DND-41 (cell line): Measurements from ENCODE around the gene ZNF22.

Source experiments
- CTCF ChIP-seq: IDR thresholded peaks from 2 replicates; pipeline ENCODE4 v1.5.1; 2012; ENCODE audit warnings: borderline replicate concordance, low read length, moderate library complexity, mild to moderate bottlenecking; ENCODE audit not compliant: poor library complexity, severe bottlenecking; ENCODE audit errors: extremely low read depth
- EZH2 ChIP-seq: IDR thresholded peaks from 3 replicates; pipeline ENCODE4 v1.6.1; 2012; ENCODE audit warnings: borderline replicate concordance, low read depth, mild to moderate bottlenecking, moderate library complexity, low read length, inconsistent platforms; ENCODE audit not compliant: severe bottlenecking

DNA sequence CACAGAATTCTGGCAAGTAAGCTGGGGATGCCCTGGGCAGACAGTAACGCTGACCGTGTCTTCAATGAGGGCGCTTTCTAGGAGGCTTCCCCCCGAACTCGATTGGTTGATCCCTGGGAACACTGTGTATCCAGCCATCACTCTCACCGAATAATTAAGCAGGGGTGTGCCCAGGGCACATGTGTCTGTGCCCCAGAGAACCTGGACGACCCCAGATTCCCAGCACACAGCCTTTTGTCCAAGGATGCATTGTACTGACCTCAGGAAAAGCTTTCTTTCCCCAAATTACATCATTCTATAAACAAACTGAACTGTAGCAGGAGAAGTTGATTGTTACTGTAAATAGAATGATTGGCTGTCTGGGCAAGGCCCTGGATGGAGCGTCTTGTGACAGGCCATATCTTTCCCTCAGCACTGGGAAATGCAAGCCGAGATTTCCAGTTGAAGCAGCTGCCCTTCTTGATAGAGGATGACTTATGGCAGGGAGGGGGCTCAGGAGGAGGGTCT, 15.5 kb upstream of the ZNF22 start:
- TF ChIP-seq CTCF (no peak), EZH2 (no peak)
